ENCODE measurements around the gene RRP1B.

RRP1B gene

GRCh38 chr21:43726686-43727518 is 67.5 kb downstream of the RRP1B start:
- peak overlapping the region; percentile 73 for H3K27ac ChIP-seq
- TF ChIP-seq CTCF (conservative IDR thresholded peaks at IDR 0.05), result no peak

GRCh38 chr21:43727519-43728153 is 68.3 kb downstream of the RRP1B start:
- H3K27ac ChIP-seq, result peak overlapping the region; percentile 73
- TF ChIP-seq CTCF (conservative IDR thresholded peaks at IDR 0.05), result peak; percentile 18

- H3K27ac ChIP-seq, result peak overlapping the region; percentile 73
- TF ChIP-seq CTCF (conservative IDR thresholded peaks at IDR 0.05), result no peak
Observed at GRCh38 chr21:43728154-43728466, 68.8 kb downstream of the RRP1B start.

GRCh38 chr21:43728467-43729390 is 69.4 kb downstream of the RRP1B start:
- H3K27ac ChIP-seq, result peak overlapping the region; percentile 73; the same call in 1 of the 2 replicates
- TF ChIP-seq CTCF (conservative IDR thresholded peaks at IDR 0.05), result no peak

GRCh38 chr21:43731476-43731875 is 72.1 kb downstream of the RRP1B start:
- H3K27ac ChIP-seq, result no peak overlapping the region
- no peak for TF ChIP-seq CTCF (conservative IDR thresholded peaks at IDR 0.05)

GRCh38 chr21:43731891-43732711 is 72.7 kb downstream of the RRP1B start:
- no peak for TF ChIP-seq CTCF (conservative IDR thresholded peaks at IDR 0.05)
- no peak overlapping the region for H3K27ac ChIP-seq
